GM12878 (cell line): ENCODE data around the gene ESPNL. TPM values are rescaled to one million over a fixed set of nuclear protein-coding genes. Genes with fewer than 3 reads are reported as not detected.

ENCODE experiments used
- ATAC-seq: fragments of 200-7000 bp; cut with Tn5 transposase; 3 replicates; pipeline ENCODE4 v1.9.1; 2020; ENCODE audit warnings: mild to moderate bottlenecking, moderate library complexity
- BruUV-seq: library from RNA; stranded (reverse); fragments of 400-500 nt; replicated peaks from 2 replicates; lab custom pipeline; 2021; lab: Mats Ljungman, UMichigan
- CTCF ChIA-PET: fragments of 300-600 bp; sonication (Branson Sonifier 250); formaldehyde crosslinking; extraction: SDS; loops from one replicate; lab custom pipeline; 2021; ENCODE audit warnings: inconsistent platforms; lab: Yijun Ruan, JAX
- POLR2A ChIA-PET: fragments of 350-600 bp; formaldehyde crosslinking; extraction: SDS; loops from one replicate; lab custom pipeline; 2021; ENCODE audit warnings: inconsistent platforms; lab: Charles Lee
- RAD21 ChIA-PET: fragments of 300-600 bp; sonication (Branson Sonifier 250); formaldehyde crosslinking; loops from one replicate; lab custom pipeline; 2023; ENCODE audit warnings: antibody characterized with exemption; ENCODE audit not compliant: unreplicated experiment; lab: Charles Lee
- SMC1A ChIA-PET: fragments of 300-600 bp; sonication (Branson Sonifier 250); formaldehyde crosslinking; loops from one replicate; lab custom pipeline; 2023; ENCODE audit not compliant: unreplicated experiment, uncharacterized antibody; lab: Charles Lee
- DNase-seq: peaks from one replicate; pipeline ENCODE4 v3.0.0-alpha.2; 2011; ENCODE audit warnings: low read depth, low spot score
- FAIRE-seq: peaks from 3 replicates; lab custom pipeline; 2011; peaks lifted over from hg19 to GRCh38; lab: Jason Lieb, UNC
- H2AFZ ChIP-seq: 2 replicates; pipeline ENCODE4 v1.6.0; 2011; ENCODE audit warnings: low read depth, low read length, control low read depth; ENCODE audit not compliant: control insufficient read depth
- H3K27ac ChIP-seq: 2 replicates; pipeline ENCODE4 v1.5.1; 2011; ENCODE audit warnings: control low read depth; ENCODE audit not compliant: control insufficient read depth, insufficient read depth
- H3K27me3 ChIP-seq, 2 experiments: replicated peaks in 1 of 2; 2 replicates each; pipeline versions ENCODE4 v1.6.0 to v1.6.1; 2011; ENCODE audit warnings: low read length in 1 of 2; ENCODE audit not compliant: control insufficient read depth in 2 of 2, insufficient read depth in 2 of 2
- H3K36me3 ChIP-seq, 2 experiments: 2 replicates each; pipeline ENCODE4 v1.5.1; 2011; ENCODE audit warnings: low read length in 1 of 2; ENCODE audit not compliant: control insufficient read depth in 2 of 2, insufficient read depth in 2 of 2
- H3K4me1 ChIP-seq: 2 replicates; pipeline ENCODE4 v1.6.1; 2011; ENCODE audit warnings: mild to moderate bottlenecking, low read length, moderate library complexity, mixed read lengths; ENCODE audit not compliant: control insufficient read depth, insufficient read depth
- H3K4me2 ChIP-seq: 2 replicates; pipeline ENCODE4 v1.6.0; 2011; ENCODE audit warnings: control low read depth; ENCODE audit not compliant: control insufficient read depth, insufficient read depth
- H3K4me3 ChIP-seq: fragments of 200-600 bp; sonication (generic); 2 replicates; pipeline ENCODE4 v1.5.1; 2016
- H3K79me2 ChIP-seq: 2 replicates; pipeline ENCODE4 v1.6.0; 2011; ENCODE audit warnings: low read length; ENCODE audit not compliant: control insufficient read depth, insufficient read depth
- H3K9ac ChIP-seq: 2 replicates; pipeline ENCODE4 v1.8.0; 2011; ENCODE audit warnings: low read length, control low read depth, mixed read lengths; ENCODE audit not compliant: control insufficient read depth, insufficient read depth
- H3K9me3 ChIP-seq: replicated peaks from 3 replicates; pipeline ENCODE4 v1.5.1; 2011; ENCODE audit warnings: mild to moderate bottlenecking, low read length; ENCODE audit not compliant: control insufficient read depth, insufficient read depth
- H4K20me1 ChIP-seq: 2 replicates; pipeline ENCODE4 v1.6.0; 2011; ENCODE audit not compliant: control insufficient read depth, insufficient read depth
- ATF7 ChIP-seq: fragments of 450-650 bp; IDR thresholded peaks from 2 replicates; pipeline ENCODE4 v1.6.1; 2016; ENCODE audit warnings: low read depth, mild to moderate bottlenecking
- BHLHE40 ChIP-seq, 2 experiments: fragments of 450-650 bp in 1 of 2; IDR thresholded peaks; 2 replicates each; pipeline ENCODE4 v1.6.1; 2011 to 2017; ENCODE audit warnings: low read depth in 2 of 2, borderline replicate concordance in 1 of 2, improper control_type of control experiment in 1 of 2, low read length in 1 of 2, mild to moderate bottlenecking in 1 of 2
- BMI1 ChIP-seq: fragments of 450-650 bp; IDR thresholded peaks from 2 replicates; pipeline ENCODE4 v1.6.1; 2016; ENCODE audit warnings: mild to moderate bottlenecking, moderate library complexity, borderline replicate concordance
- MEF2B ChIP-seq: fragments of 450-650 bp; IDR thresholded peaks from 2 replicates; pipeline ENCODE4 v1.6.1; 2018; ENCODE audit warnings: mild to moderate bottlenecking, moderate library complexity; ENCODE audit not compliant: partially characterized antibody, poor library complexity, severe bottlenecking
- NRF1 ChIP-seq: conservative IDR thresholded peaks from 2 replicates; pipeline ENCODE4 v1.6.1; 2011; ENCODE audit warnings: mild to moderate bottlenecking, low read depth, low read length, improper control_type of control experiment
- SMC3 ChIP-seq: IDR thresholded peaks from 2 replicates; pipeline ENCODE4 v1.6.1; 2011; ENCODE audit warnings: low read length, improper control_type of control experiment, borderline replicate concordance
- WRNIP1 ChIP-seq: IDR thresholded peaks from 2 replicates; pipeline ENCODE4 v1.6.1; 2011; ENCODE audit warnings: low read depth, low read length, improper control_type of control experiment, borderline replicate concordance
- WGBS: methylation state at CpG from one replicate; pipeline ENCODE4 v1.1.6; 2016; ENCODE audit warnings: low lambda C conversion rate; ENCODE audit not compliant: insufficient replicate concordance, insufficient coverage; ENCODE audit errors: missing lambda C conversion rate; 5-methylcytosine and 5-hydroxymethylcytosine counted together
- in situ Hi-C: fragments of 300-500 bp; cut with MboI; formaldehyde crosslinking; loops from 9 replicates; pipeline ENCODE4 v1.14.3; 2018; ENCODE audit warnings: mixed read lengths
- intact Hi-C: fragments of 100-400 bp; cut with micrococcal nuclease; formaldehyde crosslinking; loops from one replicate; pipeline ENCODE4 v1.14.2; 2022; ENCODE audit not compliant: unreplicated experiment
- polyA plus RNA-seq, 11 experiments: library from polyadenylated mRNA; depleted of rRNA in 4 of 11; unstranded in 6 of 11; stranded (reverse) in 5 of 11; fragments of >200 nt; fragmentation: Nextera tagmentation in 4 of 11; fragmentation: Illumina TruSeq in 1 of 11; extraction: Ambion mirVana in 4 of 11; extraction: Trizol in 1 of 11; gene quantifications; 1 replicate in 1 of 11; 2 replicates in 10 of 11; pipeline versions ENCODE4 v1.2.1 to v1.2.3, GENCODE V29; 2011 to 2016; ENCODE audit warnings: inconsistent platforms in 2 of 11, missing spikeins in 2 of 11, low read depth in 1 of 11
- total RNA-seq, 4 experiments: library from RNA; depleted of rRNA in 3 of 4; stranded (reverse); fragments of >200 nt in 3 of 4; fragmentation: Illumina TruSeq in 1 of 4; extraction: Trizol in 1 of 4; gene quantifications; 2 replicates each; pipeline versions ENCODE4 v1.2.1 to v1.2.3, GENCODE V29; 2013 to 2021

Gene ESPNL
- total and polyA plus RNA-seq, 10 of the 15 experiments (the other 5 are each of a cell fraction or from before 2014, with no cell fraction given), result 0.05 to 0.94 (median 0.36) TPM; not detected in 3

DNA sequence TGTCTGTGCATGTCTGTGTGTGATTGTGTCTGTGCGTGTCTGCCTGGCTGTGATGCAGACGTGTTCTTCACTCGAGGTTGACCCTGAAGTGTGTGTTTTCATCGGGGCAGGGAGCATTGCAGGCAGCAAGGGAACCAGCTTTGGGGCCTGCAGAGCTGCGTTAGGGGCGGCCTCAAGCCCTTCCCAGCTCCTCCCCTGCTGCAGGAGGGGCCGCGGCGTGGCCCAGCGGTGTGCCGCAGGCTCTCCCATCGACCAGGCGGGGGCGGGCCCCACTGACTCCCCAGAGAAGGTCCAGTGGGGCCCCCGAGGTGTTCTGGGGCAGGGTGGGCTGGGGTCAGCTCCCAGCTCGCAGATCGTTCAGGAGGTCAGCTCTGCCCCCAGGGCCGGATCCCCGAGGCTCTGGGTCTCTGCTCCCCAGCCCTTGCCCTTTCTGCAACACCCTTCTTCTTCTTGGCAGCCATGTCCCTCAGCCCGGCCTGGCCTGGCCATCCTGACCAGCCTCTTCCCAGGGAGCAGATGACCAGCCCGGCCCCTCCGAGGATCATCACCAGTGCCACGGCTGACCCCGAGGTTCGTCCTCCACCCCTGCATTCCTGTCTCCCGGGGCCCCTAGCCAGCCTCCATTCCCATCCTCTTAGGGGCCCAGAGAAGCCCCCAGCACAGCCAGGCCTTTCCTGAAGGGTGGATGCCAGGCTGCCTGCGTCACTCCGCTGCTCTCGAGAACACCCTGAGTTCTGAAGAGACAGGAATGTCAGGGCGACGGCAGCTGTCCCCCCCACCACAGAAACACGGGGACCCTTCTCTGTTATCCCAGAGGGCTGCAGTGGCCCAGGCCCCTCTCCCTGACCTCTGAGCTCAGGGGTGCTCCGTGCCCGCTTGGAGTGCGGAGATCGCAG is 27.3 kb downstream of the ESPNL start:
- intact Hi-C loops, result no loop called here
- Histone ChIP-seq H4K20me1 (no peaks in the 10 kb centered on the region), H3K27ac (no peak overlapping the region), H3K4me3 (no peak overlapping the region), H3K4me1 (no peaks in the 10 kb centered on the region), H3K27me3 (no peaks in the 10 kb centered on the region), H3K9me3 (peaks cover 4% of the 10 kb centered on the region; the same call in 2 of the 3 replicates)
- ChIA-PET POLR2A (interaction anchor here (0.6 kb wide), 1 partner anchor 75 kb away, joined by 3 read pairs; no protein-coding TSS in a partner anchor), SMC1A (interaction anchor here (1.0 kb wide), 1 partner anchor 19 kb away, joined by 3 read pairs; no protein-coding TSS in a partner anchor), CTCF (interaction anchor here (0.6 kb wide), 1 partner anchor 136 kb away, joined by 3 read pairs; no protein-coding TSS in a partner anchor), RAD21 (no interaction called here)
- DNase-seq (no peak), ATAC-seq (peak; percentile 79), FAIRE-seq (no peak)
- no TSS peak for BruUV-seq
- in situ Hi-C loops, result no loop called here
- TF ChIP-seq MEF2B, result peak; percentile 14
- no peak for TF ChIP-seq ATF7
- TF ChIP-seq BHLHE40 (IDR thresholded peaks at IDR 0.05; ENCODE audit: borderline replicate concordance in 1 of 2, low read depth in 2 of 2, low read length in 1 of 2), result 0 out of 4 replicates have a peak, but pooled peaks of 1 of the 2 experiments have one; percentile 10
- TF ChIP-seq, all 136 proteins: peak for 2
- no peaks in the 10 kb centered on the region for H3K79me2 ChIP-seq
- peak overlapping the region; percentile 16; the same call in 1 of the 2 replicates for H2AFZ ChIP-seq
- no peak overlapping the region for H3K4me2 ChIP-seq
- H3K9ac ChIP-seq, result no peak overlapping the region
- 56% methylated on average over 30 of the region's 36 CpGs for WGBS
- no peaks in the 10 kb centered on the region for H3K36me3 ChIP-seq

GRCh38 chr2:238128061-238128440 is 27.9 kb downstream of the ESPNL start:
- H3K4me1 ChIP-seq, result no peaks in the 10 kb centered on the region
- no peak overlapping the region for H3K9ac ChIP-seq
- no TSS peak for BruUV-seq
- no peak for TF ChIP-seq WRNIP1
- no peak for TF ChIP-seq NRF1
- no peak for TF ChIP-seq BMI1
- no peak for TF ChIP-seq SMC3
- H3K27me3 ChIP-seq, result no peaks in the 10 kb centered on the region
- ATAC-seq, result no peak
- H3K79me2 ChIP-seq, result no peaks in the 10 kb centered on the region
- in situ Hi-C loops, result no loop called here
- H3K27ac ChIP-seq, result no peak overlapping the region
- H2AFZ ChIP-seq, result no peak overlapping the region
- CTCF ChIA-PET, result no interaction called here
- POLR2A ChIA-PET, result no interaction called here
- RAD21 ChIA-PET, result no interaction called here
- 94% methylated on average over 22 of the region's 22 CpGs for WGBS
- SMC1A ChIA-PET, result no interaction called here
- intact Hi-C loops, result no loop called here
- no peak overlapping the region for H3K4me2 ChIP-seq
- peaks cover 4% of the 10 kb centered on the region; the same call in 2 of the 3 replicates for H3K9me3 ChIP-seq
- H3K36me3 ChIP-seq, result no peaks in the 10 kb centered on the region
- H3K4me3 ChIP-seq, result no peak overlapping the region
- DNase-seq, result no peak
- no peaks in the 10 kb centered on the region for H4K20me1 ChIP-seq
- FAIRE-seq, result no peak
